Measurements from ENCODE around the gene ROBO2.

The ROBO2 gene

GRCh38 chr3:77546246-77546645 lies 506.3 kb downstream of the ROBO2 start:
- no peaks in the 10 kb centered on the region for H3K79me2 ChIP-seq (ENCODE audit: control insufficient read depth, insufficient read depth, low read length, unreplicated experiment)
- H3K27me3 ChIP-seq (ENCODE audit: insufficient read depth, low read length), result no peaks in the 10 kb centered on the region
- no peaks in the 10 kb centered on the region for H3K4me1 ChIP-seq (ENCODE audit: control insufficient read depth, insufficient read depth, low read length, unreplicated experiment)
- H3K4me3 ChIP-seq (ENCODE audit: low read depth, low read length), result no peak overlapping the region
- no peak overlapping the region for H3K27ac ChIP-seq (ENCODE audit: low read depth, low read length)
- H3K36me3 ChIP-seq (ENCODE audit: insufficient read depth, low read length), result no peaks in the 10 kb centered on the region
- no peak overlapping the region for H2AFZ ChIP-seq (ENCODE audit: low read length, unreplicated experiment)

- no peaks in the 10 kb centered on the region for H3K79me2 ChIP-seq (ENCODE audit: control insufficient read depth, insufficient read depth, low read length, unreplicated experiment)
Measured at GRCh38 chr3:77549034-77549433, 509.1 kb downstream of the ROBO2 start.

GRCh38 chr3:77553240-77553639 lies 513.3 kb downstream of the ROBO2 start:
- Histone ChIP-seq H3K27ac (ENCODE audit: low read depth, low read length) (no peak overlapping the region), H3K27me3 (ENCODE audit: insufficient read depth, low read length) (no peaks in the 10 kb centered on the region), H3K4me1 (ENCODE audit: control insufficient read depth, insufficient read depth, low read length, unreplicated experiment) (no peaks in the 10 kb centered on the region), H3K79me2 (ENCODE audit: control insufficient read depth, insufficient read depth, low read length, unreplicated experiment) (no peaks in the 10 kb centered on the region), H3K4me3 (ENCODE audit: low read depth, low read length) (no peak overlapping the region), H2AFZ (ENCODE audit: low read length, unreplicated experiment) (no peak overlapping the region), H3K36me3 (ENCODE audit: insufficient read depth, low read length) (no peaks in the 10 kb centered on the region)

More at GRCh38 chr3:77549034-77549433, 509.1 kb downstream of the ROBO2 start:
- Histone ChIP-seq H3K36me3 (ENCODE audit: insufficient read depth, low read length) (no peaks in the 10 kb centered on the region), H3K4me3 (ENCODE audit: low read depth, low read length) (no peak overlapping the region), H3K27ac (ENCODE audit: low read depth, low read length) (no peak overlapping the region), H3K4me1 (ENCODE audit: control insufficient read depth, insufficient read depth, low read length, unreplicated experiment) (no peaks in the 10 kb centered on the region), H2AFZ (ENCODE audit: low read length, unreplicated experiment) (no peak overlapping the region), H3K27me3 (ENCODE audit: insufficient read depth, low read length) (no peaks in the 10 kb centered on the region)

GRCh38 chr3:77562089-77562488 lies 522.2 kb downstream of the ROBO2 start:
- Histone ChIP-seq H3K4me3 (ENCODE audit: low read depth, low read length) (no peak overlapping the region), H3K79me2 (ENCODE audit: control insufficient read depth, insufficient read depth, low read length, unreplicated experiment) (no peaks in the 10 kb centered on the region), H3K27ac (ENCODE audit: low read depth, low read length) (no peak overlapping the region), H2AFZ (ENCODE audit: low read length, unreplicated experiment) (no peak overlapping the region), H3K27me3 (ENCODE audit: insufficient read depth, low read length) (no peaks in the 10 kb centered on the region), H3K36me3 (ENCODE audit: insufficient read depth, low read length) (no peaks in the 10 kb centered on the region), H3K4me1 (ENCODE audit: control insufficient read depth, insufficient read depth, low read length, unreplicated experiment) (no peaks in the 10 kb centered on the region)

GRCh38 chr3:77563012-77563411 lies 523.1 kb downstream of the ROBO2 start:
- Histone ChIP-seq H3K4me3 (ENCODE audit: low read depth, low read length) (no peak overlapping the region), H3K27ac (ENCODE audit: low read depth, low read length) (no peak overlapping the region), H3K27me3 (ENCODE audit: insufficient read depth, low read length) (no peaks in the 10 kb centered on the region), H3K4me1 (ENCODE audit: control insufficient read depth, insufficient read depth, low read length, unreplicated experiment) (no peaks in the 10 kb centered on the region), H2AFZ (ENCODE audit: low read length, unreplicated experiment) (no peak overlapping the region), H3K36me3 (ENCODE audit: insufficient read depth, low read length) (no peaks in the 10 kb centered on the region), H3K79me2 (ENCODE audit: control insufficient read depth, insufficient read depth, low read length, unreplicated experiment) (no peaks in the 10 kb centered on the region)

- no peak overlapping the region for H2AFZ ChIP-seq (ENCODE audit: low read length, unreplicated experiment)
- H3K4me3 ChIP-seq (ENCODE audit: low read depth, low read length), result no peak overlapping the region
- H3K27ac ChIP-seq (ENCODE audit: low read depth, low read length), result no peak overlapping the region
- H3K27me3 ChIP-seq (ENCODE audit: insufficient read depth, low read length), result no peaks in the 10 kb centered on the region
- no peaks in the 10 kb centered on the region for H3K4me1 ChIP-seq (ENCODE audit: control insufficient read depth, insufficient read depth, low read length, unreplicated experiment)
- no peaks in the 10 kb centered on the region for H3K36me3 ChIP-seq (ENCODE audit: insufficient read depth, low read length)
- no peaks in the 10 kb centered on the region for H3K79me2 ChIP-seq (ENCODE audit: control insufficient read depth, insufficient read depth, low read length, unreplicated experiment)
Measured at GRCh38 chr3:77566055-77566454, 526.2 kb downstream of the ROBO2 start.

- Histone ChIP-seq H3K27me3 (ENCODE audit: insufficient read depth, low read length) (no peaks in the 10 kb centered on the region), H3K36me3 (ENCODE audit: insufficient read depth, low read length) (no peaks in the 10 kb centered on the region), H3K27ac (ENCODE audit: low read depth, low read length) (no peak overlapping the region), H3K4me1 (ENCODE audit: control insufficient read depth, insufficient read depth, low read length, unreplicated experiment) (no peaks in the 10 kb centered on the region), H3K4me3 (ENCODE audit: low read depth, low read length) (no peak overlapping the region), H3K79me2 (ENCODE audit: control insufficient read depth, insufficient read depth, low read length, unreplicated experiment) (no peaks in the 10 kb centered on the region), H2AFZ (ENCODE audit: low read length, unreplicated experiment) (no peak overlapping the region)
Measured at GRCh38 chr3:77571971-77572715, 532.2 kb downstream of the ROBO2 start.

- Histone ChIP-seq H2AFZ (ENCODE audit: low read length, unreplicated experiment) (no peak overlapping the region), H3K4me3 (ENCODE audit: low read depth, low read length) (no peak overlapping the region), H3K36me3 (ENCODE audit: insufficient read depth, low read length) (no peaks in the 10 kb centered on the region), H3K27ac (ENCODE audit: low read depth, low read length) (no peak overlapping the region), H3K27me3 (ENCODE audit: insufficient read depth, low read length) (no peaks in the 10 kb centered on the region), H3K79me2 (ENCODE audit: control insufficient read depth, insufficient read depth, low read length, unreplicated experiment) (no peaks in the 10 kb centered on the region), H3K4me1 (ENCODE audit: control insufficient read depth, insufficient read depth, low read length, unreplicated experiment) (no peaks in the 10 kb centered on the region)
Measured at GRCh38 chr3:77577264-77577663, 537.4 kb downstream of the ROBO2 start.

- Histone ChIP-seq H3K36me3 (ENCODE audit: insufficient read depth, low read length) (no peaks in the 10 kb centered on the region), H3K4me3 (ENCODE audit: low read depth, low read length) (no peak overlapping the region), H3K79me2 (ENCODE audit: control insufficient read depth, insufficient read depth, low read length, unreplicated experiment) (no peaks in the 10 kb centered on the region), H2AFZ (ENCODE audit: low read length, unreplicated experiment) (no peak overlapping the region), H3K27ac (ENCODE audit: low read depth, low read length) (no peak overlapping the region), H3K27me3 (ENCODE audit: insufficient read depth, low read length) (no peaks in the 10 kb centered on the region), H3K4me1 (ENCODE audit: control insufficient read depth, insufficient read depth, low read length, unreplicated experiment) (no peaks in the 10 kb centered on the region)
Measured at GRCh38 chr3:77586216-77586615, 546.3 kb downstream of the ROBO2 start.

GRCh38 chr3:77588863-77589262 lies 549.0 kb downstream of the ROBO2 start:
- Histone ChIP-seq H3K27ac (ENCODE audit: low read depth, low read length) (no peak overlapping the region), H3K4me1 (ENCODE audit: control insufficient read depth, insufficient read depth, low read length, unreplicated experiment) (no peaks in the 10 kb centered on the region), H3K36me3 (ENCODE audit: insufficient read depth, low read length) (no peaks in the 10 kb centered on the region), H3K4me3 (ENCODE audit: low read depth, low read length) (no peak overlapping the region), H3K79me2 (ENCODE audit: control insufficient read depth, insufficient read depth, low read length, unreplicated experiment) (no peaks in the 10 kb centered on the region), H2AFZ (ENCODE audit: low read length, unreplicated experiment) (no peak overlapping the region), H3K27me3 (ENCODE audit: insufficient read depth, low read length) (no peaks in the 10 kb centered on the region)

GRCh38 chr3:77590191-77590590 lies 550.3 kb downstream of the ROBO2 start:
- H3K36me3 ChIP-seq (ENCODE audit: insufficient read depth, low read length), result no peaks in the 10 kb centered on the region
- H3K27ac ChIP-seq (ENCODE audit: low read depth, low read length), result no peak overlapping the region
- H3K79me2 ChIP-seq (ENCODE audit: control insufficient read depth, insufficient read depth, low read length, unreplicated experiment), result no peaks in the 10 kb centered on the region
- H2AFZ ChIP-seq (ENCODE audit: low read length, unreplicated experiment), result no peak overlapping the region
- no peak overlapping the region for H3K4me3 ChIP-seq (ENCODE audit: low read depth, low read length)
- H3K27me3 ChIP-seq (ENCODE audit: insufficient read depth, low read length), result no peaks in the 10 kb centered on the region
- no peaks in the 10 kb centered on the region for H3K4me1 ChIP-seq (ENCODE audit: control insufficient read depth, insufficient read depth, low read length, unreplicated experiment)

Data from ACC112 (cell line).